IPS-NIHi11 (cell line): ENCODE measurements around the gene ABL2.
A peak's percentile ranks its signal among the peaks of the same experiment; 100 is the strongest.

Source experiments
- DNase-seq: peaks from one replicate; pipeline ENCODE4 v3.0.0; 2012; ENCODE audit warnings: mixed read lengths, low spot score

The ABL2 gene

DNA sequence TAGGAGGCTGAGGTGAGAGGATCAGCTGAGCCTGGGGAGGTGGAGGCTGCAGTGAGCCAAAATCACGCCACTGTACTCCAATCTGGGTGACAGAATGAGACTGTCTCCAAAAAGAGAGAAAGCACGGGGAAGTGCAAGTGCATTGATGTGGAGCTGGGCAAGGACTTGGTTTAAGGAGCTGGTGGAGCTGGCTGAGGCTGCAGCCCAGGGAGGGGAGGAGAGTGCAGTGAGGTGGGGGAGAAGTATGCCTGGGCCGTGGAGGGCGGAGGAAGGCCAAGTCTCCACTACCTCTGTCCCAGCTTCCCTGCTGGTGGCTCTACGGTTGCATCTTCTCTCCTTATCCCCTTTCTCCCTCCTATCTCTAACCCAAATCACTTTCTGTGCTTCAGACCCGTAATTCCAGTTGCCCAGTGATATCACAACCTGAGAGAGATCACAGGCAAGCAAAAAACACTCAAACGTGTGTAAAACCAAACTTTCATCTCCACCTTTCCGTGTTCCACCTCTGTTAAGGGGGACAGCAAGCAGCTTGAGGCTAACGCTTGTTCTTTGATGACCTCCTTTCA is 136.5 kb downstream of the ABL2 start:
- no peak for DNase-seq

DNA sequence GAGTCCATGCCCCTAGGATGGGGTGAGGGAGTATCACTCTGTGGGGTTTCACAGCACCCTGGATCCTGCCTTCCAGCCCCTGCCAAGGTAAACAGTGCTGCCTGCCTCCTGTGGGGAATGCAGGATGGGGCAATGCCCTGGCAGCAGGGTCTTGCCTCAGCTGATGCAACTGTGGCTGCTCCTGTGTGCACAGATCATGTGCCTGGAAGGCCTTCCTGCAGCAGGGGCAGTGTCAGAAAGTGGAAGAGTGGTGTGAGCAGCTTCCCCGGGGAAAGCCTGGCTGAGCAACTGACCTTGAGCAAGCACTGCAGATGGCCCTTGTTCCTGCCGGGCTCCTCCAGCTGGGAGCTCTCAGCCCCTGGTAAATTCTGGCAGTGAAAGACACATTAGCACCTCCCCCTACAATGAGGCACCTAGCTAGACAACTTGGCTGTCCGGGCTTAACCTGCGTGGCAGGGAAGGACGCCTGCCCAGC is 137.7 kb downstream of the ABL2 start:
- no peak for DNase-seq

DNA sequence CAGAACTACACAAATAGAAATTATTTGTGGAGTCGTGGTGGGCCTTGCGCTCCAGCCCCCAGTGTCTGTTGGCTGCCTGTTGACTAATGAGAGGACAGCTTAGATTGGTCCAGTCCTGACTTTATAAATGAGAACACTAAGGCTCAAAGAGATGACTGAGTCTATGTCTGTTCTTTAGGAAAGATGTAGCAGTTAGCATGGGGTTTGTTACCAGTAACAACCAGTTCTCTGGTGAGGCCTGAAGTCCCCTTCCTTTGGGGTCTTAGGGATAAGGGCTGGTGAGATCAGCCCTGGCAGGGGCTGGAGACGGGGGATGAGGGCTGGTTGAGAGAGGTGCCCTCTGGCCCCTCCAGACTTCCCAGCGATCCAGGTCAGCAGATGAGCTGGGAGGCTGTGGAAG is 138.6 kb downstream of the ABL2 start:
- no peak for DNase-seq

DNA sequence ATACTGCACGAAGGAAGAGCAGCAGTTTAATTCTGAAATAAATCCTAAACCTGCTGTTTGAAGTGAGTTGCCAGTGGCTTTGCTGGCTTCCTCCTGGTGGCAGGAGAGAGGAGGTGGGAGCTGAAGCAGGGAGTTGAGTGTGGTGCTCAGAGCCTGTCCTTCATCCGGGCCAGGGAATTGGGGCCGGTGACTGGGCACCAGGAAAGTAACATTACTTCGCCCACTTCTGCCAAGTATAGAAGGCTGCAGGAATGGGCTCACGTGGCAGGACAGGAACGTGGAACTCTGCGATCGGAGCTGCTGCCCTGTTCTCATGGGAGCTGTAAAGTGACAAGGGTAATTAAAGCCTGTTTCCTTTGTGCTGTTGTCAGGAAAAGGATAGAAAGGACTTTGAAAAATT is 139.0 kb downstream of the ABL2 start:
- no peak for DNase-seq

DNA sequence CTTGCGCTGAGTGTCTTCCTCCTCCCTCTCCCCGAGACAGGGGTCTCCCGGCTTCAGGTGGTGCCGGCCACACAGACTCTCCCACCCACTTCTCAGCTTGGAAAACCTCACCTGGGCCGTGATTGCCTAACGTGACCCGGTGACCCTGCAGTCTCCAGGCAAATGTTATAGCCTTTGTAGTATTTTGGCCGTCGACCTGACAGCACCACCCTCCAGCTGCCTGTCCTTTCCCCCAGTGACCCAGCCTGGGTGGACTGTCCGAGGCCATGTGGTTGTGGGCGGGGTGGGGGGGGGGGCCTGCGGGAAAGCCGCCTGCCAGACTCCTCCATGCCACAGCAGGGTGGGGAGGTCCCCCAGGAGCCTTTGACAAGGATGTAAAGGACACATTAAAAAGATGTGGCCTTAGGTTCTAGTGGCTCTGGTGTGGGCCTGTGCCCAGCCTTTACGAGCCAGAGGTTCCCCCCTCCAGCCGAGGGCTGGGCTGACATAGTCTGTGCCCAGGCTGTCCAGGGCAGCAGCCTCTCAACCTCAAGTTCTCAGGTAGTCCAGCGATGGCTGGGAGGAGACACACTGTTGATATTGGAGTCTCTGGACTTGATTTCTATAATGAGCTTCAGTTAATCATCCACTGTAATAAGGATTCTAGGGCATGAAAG is 139.5 kb downstream of the ABL2 start:
- no peak for DNase-seq

DNA sequence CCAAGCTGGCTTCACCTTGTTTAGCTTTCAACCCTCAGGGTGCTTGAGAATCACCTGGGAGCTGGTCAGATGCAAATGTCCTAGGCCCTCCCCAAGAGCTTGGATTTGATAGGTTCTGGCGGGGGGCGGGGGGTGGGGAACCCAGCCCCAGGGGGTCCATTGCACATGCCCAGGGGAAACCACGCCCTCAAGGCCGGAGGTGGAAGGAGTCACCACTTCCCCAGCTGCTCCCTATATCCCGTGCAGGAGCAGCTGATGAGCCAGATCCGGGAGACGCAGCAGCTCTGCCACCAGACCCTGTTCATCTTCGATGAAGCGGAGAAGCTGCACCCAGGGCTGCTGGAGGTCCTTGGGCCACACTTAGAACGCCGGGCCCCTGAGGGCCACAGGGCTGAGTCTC is 141.8 kb downstream of the ABL2 start:
- DNase-seq = peak; percentile 89

DNA sequence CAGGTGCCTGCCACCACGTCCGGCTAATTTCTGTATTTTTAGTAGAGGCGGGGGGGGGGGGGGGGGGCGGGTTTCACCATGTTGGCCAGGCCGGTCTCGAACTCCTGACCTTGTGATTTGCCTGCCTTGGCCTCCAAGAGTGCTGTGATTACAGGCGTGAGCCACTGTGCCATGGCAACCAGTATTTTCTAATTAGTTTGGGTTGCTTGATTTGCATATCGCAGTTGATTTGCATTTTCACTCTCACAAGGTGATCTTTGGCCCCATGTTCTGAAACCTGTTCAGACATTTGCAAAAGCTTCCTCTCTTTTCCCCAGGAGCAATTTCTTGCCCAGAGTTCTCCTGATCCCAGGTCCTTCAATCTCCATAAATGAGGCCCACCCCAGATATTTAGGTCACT is 145.9 kb downstream of the ABL2 start:
- no peak for DNase-seq

GRCh38 chr1:179082999-179083335 is 146.5 kb downstream of the ABL2 start:
- DNase-seq = no peak

DNA sequence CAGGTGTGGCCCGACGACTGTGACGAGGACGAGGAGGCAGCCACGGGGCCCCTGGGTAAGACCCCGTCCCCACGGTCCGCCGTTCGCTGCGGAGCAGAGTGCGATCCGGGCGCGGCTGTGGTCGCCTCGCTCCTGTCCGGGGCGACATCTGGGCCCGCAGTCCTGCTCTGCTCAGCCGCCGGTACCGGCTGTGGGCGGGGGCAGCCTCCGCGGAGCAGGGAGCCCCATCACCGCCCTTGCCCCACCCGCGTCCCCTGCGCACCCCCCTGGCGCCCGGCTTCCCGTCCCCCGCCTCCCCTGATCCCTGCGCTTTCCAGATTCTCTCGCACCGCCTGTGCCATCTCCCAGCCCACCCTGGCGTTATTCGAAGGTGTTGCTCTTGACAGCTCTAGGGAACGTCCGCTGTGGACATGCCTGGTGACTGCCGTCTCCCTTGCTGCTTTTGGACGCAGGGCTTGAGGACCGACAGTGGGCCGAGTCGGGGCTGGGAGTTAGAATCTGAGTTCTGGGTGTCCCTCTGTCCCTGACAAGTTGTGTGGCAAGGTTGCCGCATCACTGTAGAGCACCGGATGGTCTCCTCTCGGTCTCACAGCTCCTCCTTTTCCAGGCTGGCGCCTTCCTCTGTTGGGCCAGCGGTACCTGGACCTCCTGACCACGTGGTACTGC is 147.0 kb downstream of the ABL2 start:
- DNase-seq = peak; percentile 52

- DNase-seq = peak; percentile 96
Measured at GRCh38 chr1:179081687-179082332, 147.7 kb downstream of the ABL2 start, which contains the start of gene TOR3A. Gene TOR3A (plus strand): TSS chr1:179082070. CDS start chr1:179082129, 59 bp downstream.

DNA sequence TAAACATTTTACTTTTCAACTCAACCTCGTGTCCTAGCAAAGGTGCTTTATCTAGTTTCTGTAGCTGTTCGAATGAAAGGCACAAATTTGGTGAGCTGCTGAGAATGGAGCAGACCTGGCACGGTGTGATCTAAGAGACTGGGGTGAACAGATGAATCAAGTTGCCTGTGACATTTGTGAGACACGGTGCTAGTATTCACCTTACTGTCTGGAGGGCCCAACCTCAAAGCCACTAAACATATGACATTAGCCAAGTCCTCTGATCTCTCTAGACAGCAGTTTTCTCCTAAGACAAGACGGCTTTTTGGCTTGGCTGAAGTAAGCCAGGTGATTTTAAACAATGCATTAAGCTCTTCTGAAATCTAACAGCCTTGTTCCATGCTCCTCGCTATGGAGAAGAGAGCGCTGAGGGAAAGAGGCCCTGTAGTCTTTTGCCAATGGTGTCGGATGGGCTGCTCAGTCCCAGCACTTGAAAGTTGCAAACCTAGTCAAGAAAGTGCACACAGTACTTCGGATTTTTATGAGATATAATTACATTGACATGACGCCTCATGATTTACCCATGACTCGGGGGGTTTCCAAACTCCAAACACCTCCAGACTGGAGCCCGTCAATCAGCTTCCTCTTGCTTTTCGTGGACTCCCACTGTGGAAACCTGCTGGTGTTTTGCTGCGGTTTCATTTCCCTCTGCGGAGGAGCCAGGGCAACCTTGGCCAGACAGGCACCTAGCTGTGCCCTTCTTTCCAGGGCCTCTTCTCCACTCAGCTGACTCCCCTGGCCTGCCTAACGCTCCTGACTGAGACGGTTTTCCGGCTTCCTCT is 148.4 kb downstream of the ABL2 start:
- no peak for DNase-seq

- peak; percentile 62 for DNase-seq
Measured at GRCh38 chr1:179079113-179079761, 150.2 kb downstream of the ABL2 start.

GRCh38 chr1:179077396-179077795 is 152.1 kb downstream of the ABL2 start:
- no peak for DNase-seq

DNA sequence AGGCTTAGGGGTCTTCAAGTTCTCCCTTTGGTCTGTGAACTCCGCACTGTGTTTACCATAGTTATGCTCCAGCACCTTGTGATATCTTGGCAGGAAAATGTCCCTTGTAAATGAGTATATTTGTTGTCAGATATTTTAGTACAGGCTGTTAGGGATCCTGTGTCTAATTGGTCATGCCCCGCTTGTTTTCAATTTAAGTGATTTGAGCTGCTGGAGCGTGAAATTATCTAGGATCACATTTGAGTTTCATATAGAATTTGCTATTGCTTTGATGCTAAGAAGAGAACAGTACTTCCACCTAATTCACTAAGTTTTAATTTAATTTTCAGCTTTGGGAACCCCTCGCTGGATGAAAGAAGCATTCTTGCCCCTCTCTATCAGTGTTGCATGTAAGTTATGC is 163.0 kb downstream of the ABL2 start:
- DNase-seq = no peak

GRCh38 chr1:179061360-179062282 is 167.9 kb downstream of the ABL2 start:
- no peak for DNase-seq

GRCh38 chr1:179058487-179059483 is 170.7 kb downstream of the ABL2 start:
- DNase-seq = peak; percentile 10

DNA sequence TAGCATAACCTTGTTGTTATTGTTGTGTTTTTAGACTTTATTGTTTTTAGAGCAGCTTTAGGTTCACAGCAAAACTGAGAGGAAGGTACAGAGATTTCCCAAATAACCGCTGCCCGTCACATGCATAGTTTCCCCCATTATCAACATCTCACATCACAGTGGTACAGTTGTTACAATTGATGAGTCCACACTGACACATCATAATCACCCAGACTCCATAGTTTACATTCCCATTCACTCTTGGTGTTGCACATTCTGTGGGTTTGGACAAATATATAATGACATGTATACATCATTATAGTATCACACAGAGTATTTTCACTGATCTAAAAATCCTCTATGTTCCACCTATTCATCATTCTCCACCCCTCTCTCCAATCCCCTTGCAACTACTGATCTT is 173.5 kb downstream of the ABL2 start:
- no peak for DNase-seq

DNA sequence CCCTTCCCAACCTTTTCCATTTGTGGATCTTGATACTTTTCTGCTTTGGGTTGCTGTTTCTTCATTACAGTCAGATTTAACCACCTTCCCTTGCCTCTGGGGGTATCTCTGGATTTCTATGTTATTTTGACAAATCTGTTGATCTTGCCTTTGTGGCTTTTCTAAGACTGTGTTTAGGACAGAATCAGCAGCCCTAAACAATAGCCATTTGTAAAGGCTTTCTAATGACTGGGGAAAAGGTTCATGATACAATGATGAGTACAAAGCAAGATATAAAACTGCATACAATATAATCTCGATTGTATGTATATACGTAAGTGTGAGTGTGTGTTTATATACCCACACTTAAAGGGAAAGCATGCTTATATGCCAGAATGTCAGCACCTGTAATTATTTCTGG is 176.0 kb downstream of the ABL2 start:
- no peak for DNase-seq

- no peak for DNase-seq
Measured at GRCh38 chr1:179052776-179053175, 176.7 kb downstream of the ABL2 start.
